ENCODE results near the gene SRSF1.

GRCh38 chr17:57956291-57957119, 50.5 kb downstream of the SRSF1 start:
- TF ChIP-seq CTCF (IDR thresholded peaks at IDR 0.05) (no peak), POLR2A (IDR thresholded peaks at IDR 0.05) (no peak)
